ENCODE results near the gene IRF8.

IRF8 gene

DNA sequence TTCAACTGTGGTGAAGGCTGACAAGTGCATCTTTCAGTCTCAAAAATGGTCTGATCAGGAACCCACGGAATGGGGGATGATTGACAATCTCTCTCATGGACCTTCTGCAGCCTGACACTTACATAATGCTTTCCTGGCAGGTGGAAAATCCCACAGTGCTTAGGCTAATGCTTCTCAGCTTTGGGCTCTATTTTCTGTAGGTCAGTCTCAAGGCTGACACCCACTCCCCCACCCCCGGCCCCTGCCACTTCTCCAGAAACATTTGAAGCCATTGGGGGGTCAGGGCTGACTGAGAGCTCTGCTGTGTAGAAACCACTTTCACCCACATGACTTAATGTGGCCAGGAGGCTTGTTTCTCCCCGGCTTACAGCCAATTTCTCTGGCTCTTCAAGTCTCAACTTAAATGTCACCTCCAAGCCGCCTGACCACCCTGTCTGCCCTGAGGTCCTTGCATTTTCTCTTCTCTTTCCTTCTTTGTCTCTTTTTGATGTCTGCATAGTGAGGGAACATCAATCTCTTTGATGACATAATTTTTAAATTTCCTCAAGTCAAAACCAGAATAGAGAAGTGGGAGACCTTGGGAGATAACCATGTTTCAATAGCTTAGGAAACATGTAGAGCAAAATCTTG lies 16.7 kb upstream of the IRF8 start:
- H3K4me2 ChIP-seq (ENCODE audit: low read length): no peak overlapping the region
- no peaks in the 10 kb centered on the region for H3K36me3 ChIP-seq (ENCODE audit: control insufficient read depth, insufficient read depth, low read length)
- H3K4me1 ChIP-seq: no peaks in the 10 kb centered on the region
- H2AFZ ChIP-seq: no peak overlapping the region
- no peaks in the 10 kb centered on the region for H3K79me2 ChIP-seq
- no peak overlapping the region for H3K27ac ChIP-seq
- TF ChIP-seq, protein P1, sequence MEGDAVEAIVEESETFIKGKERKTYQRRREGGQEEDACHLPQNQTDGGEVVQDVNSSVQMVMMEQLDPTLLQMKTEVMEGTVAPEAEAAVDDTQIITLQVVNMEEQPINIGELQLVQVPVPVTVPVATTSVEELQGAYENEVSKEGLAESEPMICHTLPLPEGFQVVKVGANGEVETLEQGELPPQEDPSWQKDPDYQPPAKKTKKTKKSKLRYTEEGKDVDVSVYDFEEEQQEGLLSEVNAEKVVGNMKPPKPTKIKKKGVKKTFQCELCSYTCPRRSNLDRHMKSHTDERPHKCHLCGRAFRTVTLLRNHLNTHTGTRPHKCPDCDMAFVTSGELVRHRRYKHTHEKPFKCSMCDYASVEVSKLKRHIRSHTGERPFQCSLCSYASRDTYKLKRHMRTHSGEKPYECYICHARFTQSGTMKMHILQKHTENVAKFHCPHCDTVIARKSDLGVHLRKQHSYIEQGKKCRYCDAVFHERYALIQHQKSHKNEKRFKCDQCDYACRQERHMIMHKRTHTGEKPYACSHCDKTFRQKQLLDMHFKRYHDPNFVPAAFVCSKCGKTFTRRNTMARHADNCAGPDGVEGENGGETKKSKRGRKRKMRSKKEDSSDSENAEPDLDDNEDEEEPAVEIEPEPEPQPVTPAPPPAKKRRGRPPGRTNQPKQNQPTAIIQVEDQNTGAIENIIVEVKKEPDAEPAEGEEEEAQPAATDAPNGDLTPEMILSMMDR (IDR thresholded peaks at IDR 0.05): no peak
- H3K4me3 ChIP-seq (ENCODE audit: low read depth, low read length): no peak overlapping the region
- no peaks in the 10 kb centered on the region for H3K9me3 ChIP-seq (ENCODE audit: control insufficient read depth, low read length)
- no peaks in the 10 kb centered on the region for H3K27me3 ChIP-seq (ENCODE audit: control insufficient read depth, insufficient read depth, low read length)
- no peak overlapping the region for H3K9ac ChIP-seq

GRCh38 chr16:85883813-85884212 lies 15.1 kb upstream of the IRF8 start:
- H3K36me3 ChIP-seq (ENCODE audit: control insufficient read depth, insufficient read depth, low read length): no peaks in the 10 kb centered on the region
- no peaks in the 10 kb centered on the region for H3K27me3 ChIP-seq (ENCODE audit: control insufficient read depth, insufficient read depth, low read length)
- H3K27ac ChIP-seq: no peak overlapping the region
- no peaks in the 10 kb centered on the region for H3K4me1 ChIP-seq
- no peaks in the 10 kb centered on the region for H3K9me3 ChIP-seq (ENCODE audit: control insufficient read depth, low read length)
- no peaks in the 10 kb centered on the region for H3K79me2 ChIP-seq
- H3K9ac ChIP-seq: no peak overlapping the region
- no peak overlapping the region for H3K4me3 ChIP-seq (ENCODE audit: low read depth, low read length)
- no peak overlapping the region for H2AFZ ChIP-seq
- no peak overlapping the region for H3K4me2 ChIP-seq (ENCODE audit: low read length)
- TF ChIP-seq, protein P1 (IDR thresholded peaks at IDR 0.05): no peak

DNA sequence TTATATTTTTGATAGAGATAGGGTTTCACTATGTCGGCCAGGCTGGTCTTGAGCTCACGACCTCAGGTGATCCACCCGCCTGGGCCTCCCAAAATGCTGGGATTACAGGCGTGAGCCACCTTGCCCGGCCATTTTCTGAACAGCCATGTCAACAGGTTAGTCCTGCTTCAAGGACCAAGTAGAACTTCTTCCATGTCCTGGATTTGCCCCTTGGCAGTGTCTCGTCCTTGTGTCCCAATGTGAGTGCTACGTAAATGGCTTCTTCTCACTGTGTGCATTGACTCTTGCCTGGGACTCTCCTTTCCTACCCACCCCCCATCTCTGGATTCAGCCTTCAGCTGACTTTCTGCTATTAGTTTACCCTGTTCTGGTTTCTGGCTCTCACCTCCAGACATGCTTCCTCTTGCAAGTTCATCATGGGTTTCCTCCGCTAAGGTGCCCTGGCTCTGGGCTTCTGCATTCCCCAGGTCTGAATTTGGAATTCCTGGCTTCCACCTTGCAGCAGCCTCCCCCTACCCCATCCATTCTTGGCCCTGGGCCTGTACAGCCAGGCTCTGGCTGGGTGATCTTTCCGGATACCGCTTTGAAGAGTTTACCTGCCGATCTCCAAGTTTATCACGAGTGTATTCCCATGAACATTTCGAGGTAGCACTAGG lies 14.0 kb upstream of the IRF8 start:
- Histone ChIP-seq H3K27me3 (ENCODE audit: control insufficient read depth, insufficient read depth, low read length) (no peaks in the 10 kb centered on the region), H3K4me3 (ENCODE audit: low read depth, low read length) (no peak overlapping the region), H2AFZ (no peak overlapping the region), H3K79me2 (no peaks in the 10 kb centered on the region), H3K4me1 (no peaks in the 10 kb centered on the region), H3K4me2 (ENCODE audit: low read length) (no peak overlapping the region), H3K9me3 (ENCODE audit: control insufficient read depth, low read length) (no peaks in the 10 kb centered on the region), H3K9ac (no peak overlapping the region), H3K27ac (no peak overlapping the region), H3K36me3 (ENCODE audit: control insufficient read depth, insufficient read depth, low read length) (no peaks in the 10 kb centered on the region)
- TF ChIP-seq, protein P1 (IDR thresholded peaks at IDR 0.05): no peak

DNA sequence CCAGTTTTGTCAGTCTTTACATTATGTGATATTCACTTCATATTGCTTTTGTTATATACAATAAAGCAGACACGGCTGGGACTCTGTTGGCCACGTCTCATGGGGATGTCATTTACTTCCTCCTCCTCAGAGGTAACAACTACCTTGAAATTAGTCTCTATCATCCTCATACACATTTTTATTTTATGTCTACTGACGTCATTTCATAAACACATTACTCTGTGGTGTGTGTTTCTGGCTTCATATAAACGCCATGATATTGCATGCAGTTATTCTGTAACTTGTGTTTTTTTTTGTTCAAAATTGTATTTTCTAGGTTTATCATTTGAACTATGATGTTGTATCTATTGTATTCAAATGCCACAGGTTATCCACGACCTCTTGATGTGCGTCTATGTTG lies 13.4 kb upstream of the IRF8 start:
- Histone ChIP-seq H3K9ac (no peak overlapping the region), H3K4me2 (ENCODE audit: low read length) (no peak overlapping the region), H3K4me3 (ENCODE audit: low read depth, low read length) (no peak overlapping the region), H3K27me3 (ENCODE audit: control insufficient read depth, insufficient read depth, low read length) (no peaks in the 10 kb centered on the region), H3K36me3 (ENCODE audit: control insufficient read depth, insufficient read depth, low read length) (no peaks in the 10 kb centered on the region), H3K4me1 (no peaks in the 10 kb centered on the region), H3K79me2 (no peaks in the 10 kb centered on the region), H3K27ac (no peak overlapping the region), H3K9me3 (ENCODE audit: control insufficient read depth, low read length) (no peaks in the 10 kb centered on the region), H2AFZ (no peak overlapping the region)
- TF ChIP-seq, protein P1 (IDR thresholded peaks at IDR 0.05): no peak

Data from parathyroid adenoma (tissue), 2 donors.